Stomach smooth muscle (tissue), 2 donors: Measurements from ENCODE around the gene ATG7.

Experiments used
- H3K27ac ChIP-seq: one replicate; pipeline ENCODE4 v1.7.0; 2013; ENCODE audit warnings: mild to moderate bottlenecking, low read length, inconsistent platforms
- H3K27me3 ChIP-seq, 2 donors: one replicate each; pipeline ENCODE4 v1.7.0; 2013; ENCODE audit warnings: low read length in 2 of 2; ENCODE audit not compliant: insufficient read depth in 2 of 2, control insufficient read depth in 1 of 2
- H3K36me3 ChIP-seq, 2 donors: one replicate each; pipeline ENCODE4 v1.7.0; 2013; ENCODE audit warnings: low read length in 2 of 2; ENCODE audit not compliant: control insufficient read depth in 2 of 2, insufficient read depth in 2 of 2
- H3K4me1 ChIP-seq: one replicate; pipeline ENCODE4 v1.7.0; 2013; ENCODE audit warnings: low read length; ENCODE audit not compliant: control insufficient read depth, insufficient read depth
- H3K4me3 ChIP-seq, 2 donors: one replicate each; pipeline ENCODE4 v1.7.0; 2013; ENCODE audit warnings: low read length in 2 of 2
- H3K9ac ChIP-seq, 2 donors: one replicate each; pipeline ENCODE4 v1.7.0; 2013; ENCODE audit warnings: low read length in 2 of 2, mild to moderate bottlenecking in 1 of 2
- H3K9me3 ChIP-seq, 2 donors: one replicate each; pipeline ENCODE4 v1.7.0; 2013; ENCODE audit warnings: low read length in 2 of 2; ENCODE audit not compliant: control insufficient read depth in 2 of 2
- donor health status: healthy.
- donor health status: Pancreatic carcinoma.

Gene ATG7

DNA sequence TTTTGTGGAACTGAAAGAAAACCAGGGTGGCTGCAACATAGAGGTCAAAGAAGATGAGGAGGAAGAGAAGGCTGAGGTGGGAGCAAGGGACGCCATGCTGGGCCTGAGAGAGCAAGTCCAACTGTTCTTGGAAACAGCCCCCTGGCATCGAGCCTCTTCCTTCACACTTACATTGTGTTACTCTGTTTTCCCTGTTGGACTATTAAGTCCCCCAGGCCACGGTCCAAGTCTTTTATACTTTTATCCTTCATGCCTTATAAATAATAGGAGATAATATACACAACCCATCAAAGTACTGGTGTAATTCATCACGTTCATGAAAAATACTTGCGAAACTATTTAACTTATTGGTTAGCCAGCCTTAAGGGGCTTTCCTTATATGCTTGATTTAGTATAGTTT, 79.3 kb downstream of the ATG7 start:
- Histone ChIP-seq H3K4me3 (no peak overlapping the region), H3K9me3 (no peaks in the 10 kb centered on the region), H3K36me3 (peaks cover 11 to 18% of the 10 kb centered on the region in 2 donors), H3K4me1 (no peaks in the 10 kb centered on the region), H3K9ac (no peak overlapping the region), H3K27me3 (no peaks in the 10 kb centered on the region), H3K27ac (no peak overlapping the region)

GRCh38 chr3:11356269-11356668, 84.1 kb downstream of the ATG7 start:
- Histone ChIP-seq H3K4me3 (no peak overlapping the region), H3K36me3 (peaks cover 14 to 16% of the 10 kb centered on the region in 2 donors), H3K9me3 (no peaks in the 10 kb centered on the region)

GRCh38 chr3:11362600-11362999, 90.4 kb downstream of the ATG7 start:
- Histone ChIP-seq H3K36me3 (peaks cover 36 to 41% of the 10 kb centered on the region in 2 donors), H3K9me3 (no peaks in the 10 kb centered on the region), H3K9ac (no peak overlapping the region), H3K4me3 (no peak overlapping the region), H3K4me1 (no peaks in the 10 kb centered on the region), H3K27me3 (no peaks in the 10 kb centered on the region), H3K27ac (no peak overlapping the region)

More at GRCh38 chr3:11356269-11356668, 84.1 kb downstream of the ATG7 start:
- Histone ChIP-seq H3K27me3 (no peaks in the 10 kb centered on the region), H3K9ac (no peak overlapping the region), H3K27ac (no peak overlapping the region), H3K4me1 (no peaks in the 10 kb centered on the region)

DNA sequence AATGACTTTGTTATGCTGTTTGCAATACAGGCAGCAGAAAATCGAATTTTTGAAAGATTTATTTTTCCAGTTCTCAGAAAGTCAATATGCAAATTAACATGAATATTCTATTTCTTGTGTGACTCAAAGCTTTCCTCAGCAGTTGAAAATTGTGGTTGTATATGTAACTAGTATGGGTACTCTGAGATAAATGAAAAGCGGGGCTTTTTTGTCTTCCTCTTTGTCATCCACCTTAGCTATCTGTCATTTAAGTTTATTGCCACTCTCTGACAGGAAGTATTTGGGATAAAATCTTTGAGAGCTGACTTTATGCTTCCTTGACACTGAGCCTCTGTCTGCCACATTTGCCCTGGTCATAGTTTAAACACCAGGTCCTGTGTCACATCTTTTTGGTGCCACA, 91.5 kb downstream of the ATG7 start:
- no peak overlapping the region for H3K4me3 ChIP-seq
- H3K9ac ChIP-seq = no peak overlapping the region
- peaks cover 5% of the 10 kb centered on the region for H3K4me1 ChIP-seq
- H3K9me3 ChIP-seq = no peaks in the 10 kb centered on the region
- H3K27me3 ChIP-seq = no peaks in the 10 kb centered on the region
- peaks cover 31 to 34% of the 10 kb centered on the region in 2 donors for H3K36me3 ChIP-seq
- no peak overlapping the region for H3K27ac ChIP-seq

- no peaks in the 10 kb centered on the region for H3K9me3 ChIP-seq
- no peak overlapping the region for H3K4me3 ChIP-seq
- H3K27me3 ChIP-seq = no peaks in the 10 kb centered on the region
- peaks cover 5% of the 10 kb centered on the region for H3K4me1 ChIP-seq
- no peak overlapping the region for H3K9ac ChIP-seq
- peaks cover 30 to 34% of the 10 kb centered on the region in 2 donors for H3K36me3 ChIP-seq
- H3K27ac ChIP-seq = no peak overlapping the region
Measured at GRCh38 chr3:11364181-11364580, 92.0 kb downstream of the ATG7 start.

GRCh38 chr3:11367143-11367693, 95.0 kb downstream of the ATG7 start:
- H3K36me3 ChIP-seq = peaks cover 20 to 30% of the 10 kb centered on the region in 2 donors
- no peaks in the 10 kb centered on the region for H3K27me3 ChIP-seq
- no peaks in the 10 kb centered on the region for H3K9me3 ChIP-seq
- no peak overlapping the region for H3K9ac ChIP-seq
- no peak overlapping the region for H3K4me3 ChIP-seq
- H3K27ac ChIP-seq = peak overlapping the region; percentile 37
- peaks cover 7% of the 10 kb centered on the region for H3K4me1 ChIP-seq

DNA sequence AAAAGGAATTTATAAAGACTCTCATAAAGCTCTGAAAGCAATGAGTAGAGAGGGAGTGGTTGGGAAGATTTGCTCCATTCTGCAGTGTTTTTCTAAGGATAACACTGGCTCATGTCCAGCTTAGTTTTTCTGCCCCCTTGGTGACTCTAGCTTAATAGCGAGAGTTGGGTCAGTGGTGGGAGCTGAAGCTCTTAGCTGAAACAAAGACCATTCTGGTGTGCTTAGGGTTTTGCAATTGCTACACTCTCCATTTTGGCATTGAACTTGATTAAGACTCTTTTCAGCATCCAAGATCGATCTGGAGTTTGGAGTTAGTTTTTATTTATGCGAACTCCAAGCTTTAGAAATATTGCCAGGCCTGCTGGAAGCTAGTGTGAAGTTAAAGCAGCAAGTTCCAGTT, 98.0 kb downstream of the ATG7 start:
- Histone ChIP-seq H3K36me3 (peaks cover under 1 to 19% of the 10 kb centered on the region in 2 donors), H3K27me3 (no peaks in the 10 kb centered on the region), H3K4me1 (peaks cover 7% of the 10 kb centered on the region), H3K4me3 (no peak overlapping the region), H3K9ac (no peak overlapping the region), H3K9me3 (no peaks in the 10 kb centered on the region), H3K27ac (no peak overlapping the region)

GRCh38 chr3:11370966-11371365, 98.8 kb downstream of the ATG7 start:
- Histone ChIP-seq H3K27me3 (no peaks in the 10 kb centered on the region), H3K36me3 (peaks cover 0 to 14% of the 10 kb centered on the region in 2 donors), H3K27ac (no peak overlapping the region), H3K4me3 (no peak overlapping the region), H3K4me1 (peaks cover 7% of the 10 kb centered on the region), H3K9me3 (no peaks in the 10 kb centered on the region), H3K9ac (no peak overlapping the region)

DNA sequence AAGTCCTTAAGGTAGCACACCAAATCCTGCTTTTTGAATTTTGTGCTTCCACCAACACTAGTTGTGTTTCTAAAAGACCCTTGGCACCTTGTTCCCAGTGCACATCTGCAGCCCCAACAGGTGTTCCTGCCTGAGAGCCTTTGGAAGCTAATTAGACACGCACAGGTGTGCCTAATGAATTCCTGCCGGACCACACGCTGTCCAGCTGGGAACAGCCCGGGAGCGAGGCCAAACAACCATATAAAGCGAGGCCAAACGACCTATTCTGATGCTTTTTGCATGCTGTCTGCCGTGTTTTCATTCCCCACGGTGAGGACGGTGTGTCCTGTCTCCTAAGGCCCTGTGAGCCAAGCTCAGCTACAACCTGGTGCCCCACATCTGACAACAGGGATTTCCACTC, 99.5 kb downstream of the ATG7 start:
- Histone ChIP-seq H3K9ac (no peak overlapping the region), H3K36me3 (peaks cover 0 to 14% of the 10 kb centered on the region in 2 donors), H3K4me1 (peaks cover 7% of the 10 kb centered on the region), H3K27ac (no peak overlapping the region), H3K27me3 (no peaks in the 10 kb centered on the region), H3K4me3 (no peak overlapping the region), H3K9me3 (no peaks in the 10 kb centered on the region)

- H3K9ac ChIP-seq = no peak overlapping the region
- peaks cover 0 to 14% of the 10 kb centered on the region in 2 donors for H3K36me3 ChIP-seq
- no peak overlapping the region for H3K4me3 ChIP-seq
- H3K4me1 ChIP-seq = peaks cover 6% of the 10 kb centered on the region
- no peaks in the 10 kb centered on the region for H3K27me3 ChIP-seq
- H3K27ac ChIP-seq = no peak overlapping the region
- no peaks in the 10 kb centered on the region for H3K9me3 ChIP-seq
Measured at GRCh38 chr3:11373235-11373634, 101.0 kb downstream of the ATG7 start.

GRCh38 chr3:11373654-11374053, 101.5 kb downstream of the ATG7 start:
- H3K9ac ChIP-seq = no peak overlapping the region
- H3K36me3 ChIP-seq = peaks cover 0 to 11% of the 10 kb centered on the region in 2 donors
- no peak overlapping the region for H3K27ac ChIP-seq
- peaks cover 2% of the 10 kb centered on the region for H3K4me1 ChIP-seq
- H3K27me3 ChIP-seq = no peaks in the 10 kb centered on the region
- H3K4me3 ChIP-seq = no peak overlapping the region
- no peaks in the 10 kb centered on the region for H3K9me3 ChIP-seq
